GM12801 (cell line): ENCODE results near the gene FBXO24.

Experiments used
- CTCF ChIP-seq: IDR thresholded peaks from one replicate; pipeline ENCODE4 v1.5.1; 2011; ENCODE audit warnings: control low read depth; ENCODE audit not compliant: insufficient read length; ENCODE audit errors: extremely low read depth

The FBXO24 gene

GRCh38 chr7:100621554-100621953, 35.4 kb downstream of the FBXO24 start:
- no peak for TF ChIP-seq CTCF

- TF ChIP-seq CTCF, result no peak
These were observed 38.1 kb downstream of the FBXO24 start for GRCh38 chr7:100623951-100624824.

- no peak for TF ChIP-seq CTCF
These were observed 39.9 kb downstream of the FBXO24 start for GRCh38 chr7:100626055-100626454.

GRCh38 chr7:100626530-100627237, 40.6 kb downstream of the FBXO24 start:
- TF ChIP-seq CTCF, result no peak

GRCh38 chr7:100627238-100627549, 41.1 kb downstream of the FBXO24 start:
- no peak for TF ChIP-seq CTCF

- TF ChIP-seq CTCF, result no peak
These were observed 43.1 kb downstream of the FBXO24 start for GRCh38 chr7:100629117-100629716.

- no peak for TF ChIP-seq CTCF
These were observed 43.9 kb downstream of the FBXO24 start for GRCh38 chr7:100630066-100630465.
